Measurements from ENCODE around the gene PTP4A1.

DNA sequence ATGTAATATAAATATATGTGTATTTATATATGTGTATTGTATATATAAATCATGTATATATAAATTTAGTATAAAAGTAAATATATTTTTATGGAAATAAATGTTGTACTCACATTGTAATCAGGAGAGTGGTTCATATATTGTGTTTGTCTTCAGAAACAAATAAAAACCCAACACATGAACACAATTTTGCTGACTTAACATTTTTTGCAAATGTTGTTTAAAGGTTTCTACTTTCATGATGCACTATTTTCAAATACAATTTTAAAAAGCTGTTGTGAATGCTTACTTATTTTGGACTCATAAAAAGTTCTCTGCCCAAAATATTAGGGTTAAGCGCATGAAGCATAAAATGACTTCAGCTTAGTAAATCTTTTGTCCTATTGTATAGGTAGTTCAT, 39.3 kb downstream of the PTP4A1 start:
- TF ChIP-seq, protein P1, sequence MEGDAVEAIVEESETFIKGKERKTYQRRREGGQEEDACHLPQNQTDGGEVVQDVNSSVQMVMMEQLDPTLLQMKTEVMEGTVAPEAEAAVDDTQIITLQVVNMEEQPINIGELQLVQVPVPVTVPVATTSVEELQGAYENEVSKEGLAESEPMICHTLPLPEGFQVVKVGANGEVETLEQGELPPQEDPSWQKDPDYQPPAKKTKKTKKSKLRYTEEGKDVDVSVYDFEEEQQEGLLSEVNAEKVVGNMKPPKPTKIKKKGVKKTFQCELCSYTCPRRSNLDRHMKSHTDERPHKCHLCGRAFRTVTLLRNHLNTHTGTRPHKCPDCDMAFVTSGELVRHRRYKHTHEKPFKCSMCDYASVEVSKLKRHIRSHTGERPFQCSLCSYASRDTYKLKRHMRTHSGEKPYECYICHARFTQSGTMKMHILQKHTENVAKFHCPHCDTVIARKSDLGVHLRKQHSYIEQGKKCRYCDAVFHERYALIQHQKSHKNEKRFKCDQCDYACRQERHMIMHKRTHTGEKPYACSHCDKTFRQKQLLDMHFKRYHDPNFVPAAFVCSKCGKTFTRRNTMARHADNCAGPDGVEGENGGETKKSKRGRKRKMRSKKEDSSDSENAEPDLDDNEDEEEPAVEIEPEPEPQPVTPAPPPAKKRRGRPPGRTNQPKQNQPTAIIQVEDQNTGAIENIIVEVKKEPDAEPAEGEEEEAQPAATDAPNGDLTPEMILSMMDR (IDR thresholded peaks at IDR 0.05), result no peak
- TF ChIP-seq POLR2A (IDR thresholded peaks at IDR 0.05), result no peak
